ENCODE measurements around the gene EXD1. TPM values are rescaled to one million over a fixed set of nuclear protein-coding genes. Genes with fewer than 3 reads are reported as not detected.

Gene EXD1
- total RNA-seq, 1 experiment from 2014 or later, result not detected

- no TSS peak for BruUV-seq (replicated peaks)
- H3K4me3 ChIP-seq (replicated peaks in 1 of 2; ENCODE audit: low read depth in 1 of 2, low read length in 2 of 2), result no peak overlapping the region
- ATAC-seq (no peak), DNase-seq (ENCODE audit: low read depth, low spot score) (no peak)
- H3K79me2 ChIP-seq (ENCODE audit: insufficient read depth, low read length), result no peaks in the 10 kb centered on the region
- H3K4me1 ChIP-seq (ENCODE audit: control insufficient read depth in 1 of 2, insufficient read depth in 2 of 2, low read length in 2 of 2), result peaks cover 5 to 15% of the 10 kb centered on the region in 2 experiments; a peak in 3 of 4 replicates
- ChIA-PET CTCF (no interaction called here), RAD21 (ENCODE audit: low non-redundant PET in 1 of 2, low total read pairs in 2 of 2, uncharacterized antibody in 2 of 2, unreplicated experiment in 2 of 2) (no interaction called here), POLR2A (no interaction called here)
- H3K27ac ChIP-seq (ENCODE audit: low read depth, low read length), result no peak overlapping the region; the same call in 1 of the 2 replicates
- no peaks in the 10 kb centered on the region for H3K9me3 ChIP-seq (ENCODE audit: control insufficient read depth in 1 of 2, insufficient read depth in 1 of 2, low read depth in 1 of 2, low read length in 2 of 2)
- no peaks in the 10 kb centered on the region for H3K9me2 ChIP-seq (ENCODE audit: insufficient read depth)
- no peak overlapping the region for H3K9ac ChIP-seq (ENCODE audit: low read length)
- H2AFZ ChIP-seq (ENCODE audit: low read depth, low read length, poor library complexity, severe bottlenecking), result no peak overlapping the region
- intact Hi-C loops (cut with micrococcal nuclease), result no loop called here
- no peaks in the 10 kb centered on the region for H4K20me1 ChIP-seq (ENCODE audit: insufficient read depth)
- TF ChIP-seq CTCF (IDR thresholded peaks at IDR 0.05 in 2 of 3, conservative IDR thresholded peaks at IDR 0.05 in 1 of 3; ENCODE audit: borderline replicate concordance in 1 of 3, insufficient read depth in 1 of 3, low read depth in 2 of 3, low read length in 2 of 3) (no peak), EZH2phosphoT487 (IDR thresholded peaks at IDR 0.05; ENCODE audit: borderline replicate concordance) (no peak), RAD21 (IDR thresholded peaks at IDR 0.05; ENCODE audit: low read depth) (no peak), MAX (IDR thresholded peaks at IDR 0.05) (no peak), ZBTB33 (IDR thresholded peaks at IDR 0.05; ENCODE audit: extremely low read depth, insufficient replicate concordance, low read length) (no peak), YY1 (IDR thresholded peaks at IDR 0.05; ENCODE audit: extremely low read depth, insufficient replicate concordance, low read depth, low read length) (no peak), ATF3 (IDR thresholded peaks at IDR 0.05) (no peak), ELF1 (IDR thresholded peaks at IDR 0.05; ENCODE audit: borderline replicate concordance, low read depth) (no peak), FOSL1 (IDR thresholded peaks at IDR 0.05; ENCODE audit: low read depth) (no peak), SIN3A (IDR thresholded peaks at IDR 0.05; ENCODE audit: low read depth) (no peak)
- no peaks in the 10 kb centered on the region for H3K36me3 ChIP-seq (ENCODE audit: control insufficient read depth in 1 of 2, insufficient read depth in 2 of 2, low read length in 2 of 2)
- H3K4me2 ChIP-seq (ENCODE audit: low read length), result no peak overlapping the region
- no peaks in the 10 kb centered on the region for H3K27me3 ChIP-seq (ENCODE audit: insufficient read depth, low read length)
These were observed 79.0 kb downstream of the EXD1 start for GRCh38 chr15:41151451-41152005.
